Measurements from ENCODE around the gene SDC1. TPM values are rescaled to one million over a fixed set of nuclear protein-coding genes. Genes with fewer than 3 reads are reported as not detected.

Gene SDC1
- 3.1 and 9.0 TPM in 2 replicates for polyA plus RNA-seq

GRCh38 chr2:20224716-20225293 is at the start of gene SDC1:
Gene SDC1, minus strand, starts transcription at chr2:20225130. Its CDS starts 263 bp downstream, at chr2:20224867.

Other genes with a start within 250 kb of the SDC1 start
- 7.0 and 7.9 TPM in 2 replicates for gene WDR35, start 235.0 kb downstream of the SDC1 start, polyA plus RNA-seq
- 0.65 TPM in 1 of 2 replicates, not detected in the other for gene MATN3, start 212.5 kb downstream of the SDC1 start, polyA plus RNA-seq
- gene LAPTM4A, start 173.5 kb downstream of the SDC1 start, polyA plus RNA-seq = 31.0 and 32.7 TPM in 2 replicates
- 15.9 and 22.7 TPM in 2 replicates for gene PUM2, start 125.7 kb upstream of the SDC1 start, polyA plus RNA-seq
- 11.9 and 27.7 TPM in 2 replicates for gene RHOB, start 221.9 kb upstream of the SDC1 start, polyA plus RNA-seq